HG03064 (cell line): ENCODE measurements around the gene NELL2.
"Not testable (repeated sequence)": the region's sequence is repeated elsewhere in the genome, so short reads cannot be mapped to it uniquely, and the experiment has no call there.

Experiments
- ATAC-seq: cut with Tn5 transposase; IDR thresholded peaks from one replicate; pipeline ENCODE4 v1.9.1; 2021; ENCODE audit warnings: low read depth; ENCODE audit not compliant: unreplicated experiment

Gene NELL2

GRCh38 chr12:44875954-44876543 lies at the start of gene NELL2:
TSS of gene NELL2 (minus strand) at chr12:44876315. CDS start at chr12:44875869, 446 bp downstream.
- ATAC-seq = no peak

GRCh38 chr12:44921736-44922135 lies 45.6 kb upstream of the NELL2 start:
- ATAC-seq = no peak

- ATAC-seq = no peak
Measured at GRCh38 chr12:44917141-44917540, 41.0 kb upstream of the NELL2 start.

GRCh38 chr12:44915958-44916357 lies 39.8 kb upstream of the NELL2 start:
- ATAC-seq = no peak

GRCh38 chr12:44904321-44904720 lies 28.2 kb upstream of the NELL2 start:
- no peak for ATAC-seq

GRCh38 chr12:44898108-44898507 lies 22.0 kb upstream of the NELL2 start:
- not testable (repeated sequence) for ATAC-seq

- ATAC-seq = no peak
Measured at GRCh38 chr12:44889926-44890325, 13.8 kb upstream of the NELL2 start.

GRCh38 chr12:44889162-44889561 lies 13.0 kb upstream of the NELL2 start:
- no peak for ATAC-seq

- ATAC-seq = no peak
Measured at GRCh38 chr12:44885902-44886301, 9.8 kb upstream of the NELL2 start.

GRCh38 chr12:44881197-44881596 lies 5.1 kb upstream of the NELL2 start:
- no peak for ATAC-seq

GRCh38 chr12:44876544-44877410 lies 662 bp upstream of the NELL2 start:
- ATAC-seq = no peak

GRCh38 chr12:44875417-44875953 lies 630 bp downstream of the NELL2 start:
- ATAC-seq = no peak

GRCh38 chr12:44874981-44875416 lies 1.1 kb downstream of the NELL2 start:
- no peak for ATAC-seq

- no peak for ATAC-seq
Measured at GRCh38 chr12:44873898-44874297, 2.2 kb downstream of the NELL2 start.

GRCh38 chr12:44869503-44869902 lies 6.6 kb downstream of the NELL2 start:
- no peak for ATAC-seq

- ATAC-seq = no peak
Measured at GRCh38 chr12:44863867-44864266, 12.2 kb downstream of the NELL2 start.

GRCh38 chr12:44859998-44860689 lies 16.0 kb downstream of the NELL2 start:
- no peak for ATAC-seq

- no peak for ATAC-seq
Measured at GRCh38 chr12:44858226-44858855, 17.8 kb downstream of the NELL2 start.

- no peak for ATAC-seq
Measured at GRCh38 chr12:44852483-44852882, 23.6 kb downstream of the NELL2 start.

GRCh38 chr12:44851586-44851985 lies 24.5 kb downstream of the NELL2 start:
- ATAC-seq = no peak

- ATAC-seq = no peak
Measured at GRCh38 chr12:44848703-44849085, 27.4 kb downstream of the NELL2 start.
